Measurements from ENCODE around the gene NSG2.
"Not testable (repeated sequence)": the region's sequence is repeated elsewhere in the genome, so short reads cannot be mapped to it uniquely, and the experiment has no call there.

Gene NSG2

GRCh38 chr5:174010365-174010764 lies 35.1 kb upstream of the NSG2 start:
- TF ChIP-seq CTCF (IDR thresholded peaks at IDR 0.05; ENCODE audit: low read length), result no peak

GRCh38 chr5:174011441-174011840 lies 34.1 kb upstream of the NSG2 start:
- TF ChIP-seq EZH2phosphoT487 (IDR thresholded peaks at IDR 0.05; ENCODE audit: low read length) (no peak), EZH2 (optimal IDR thresholded peaks at IDR 0.05; ENCODE audit: low read depth, low read length) (no peak), CTCF (IDR thresholded peaks at IDR 0.05; ENCODE audit: low read length) (no peak)
- Histone ChIP-seq H3F3A (ENCODE audit: insufficient read depth, low read length) (no peaks in the 10 kb centered on the region), H3K27me3 (replicated peaks; ENCODE audit: insufficient read depth, low read length) (no peaks in the 10 kb centered on the region), H3K27ac (ENCODE audit: low read length) (no peak overlapping the region), H3K79me2 (ENCODE audit: low read length) (no peaks in the 10 kb centered on the region), H2AFZ (ENCODE audit: low read length) (no peak overlapping the region), H3K9me3 (replicated peaks; ENCODE audit: insufficient read depth, low read length) (no peaks in the 10 kb centered on the region), H3K4me3 (ENCODE audit: low read length) (no peak overlapping the region), H4K20me1 (ENCODE audit: insufficient read depth, low read length) (no peaks in the 10 kb centered on the region), H3K36me3 (replicated peaks; ENCODE audit: insufficient read depth, low read length) (no peaks in the 10 kb centered on the region), H3K4me2 (ENCODE audit: low read depth, low read length) (no peak overlapping the region), H3K4me1 (ENCODE audit: low read length) (no peaks in the 10 kb centered on the region), H3K9me2 (replicated peaks; ENCODE audit: insufficient read depth, low read length) (no peaks in the 10 kb centered on the region), H3K9ac (ENCODE audit: low read length) (no peak overlapping the region)
- DNase-seq, result no peak

More at GRCh38 chr5:174010365-174010764, 35.1 kb upstream of the NSG2 start:
- Histone ChIP-seq H3K36me3 (replicated peaks; ENCODE audit: insufficient read depth, low read length) (no peaks in the 10 kb centered on the region), H3F3A (ENCODE audit: insufficient read depth, low read length) (no peaks in the 10 kb centered on the region), H3K27ac (ENCODE audit: low read length) (no peak overlapping the region), H3K27me3 (replicated peaks; ENCODE audit: insufficient read depth, low read length) (no peaks in the 10 kb centered on the region), H3K4me2 (ENCODE audit: low read depth, low read length) (no peak overlapping the region), H2AFZ (ENCODE audit: low read length) (no peak overlapping the region), H4K20me1 (ENCODE audit: insufficient read depth, low read length) (no peaks in the 10 kb centered on the region), H3K9me2 (replicated peaks; ENCODE audit: insufficient read depth, low read length) (no peaks in the 10 kb centered on the region), H3K9me3 (replicated peaks; ENCODE audit: insufficient read depth, low read length) (no peaks in the 10 kb centered on the region), H3K79me2 (ENCODE audit: low read length) (no peaks in the 10 kb centered on the region), H3K4me3 (ENCODE audit: low read length) (no peak overlapping the region), H3K4me1 (ENCODE audit: low read length) (no peaks in the 10 kb centered on the region), H3K9ac (ENCODE audit: low read length) (no peak overlapping the region)
- DNase-seq, result no peak

GRCh38 chr5:174020069-174020927 lies 25.2 kb upstream of the NSG2 start:
- not testable (repeated sequence) for H4K20me1 ChIP-seq (ENCODE audit: insufficient read depth, low read length); H3K4me1 ChIP-seq (ENCODE audit: low read length); H3K4me3 ChIP-seq (ENCODE audit: low read length); H3K27me3 ChIP-seq (replicated peaks; ENCODE audit: insufficient read depth, low read length); H3K9me2 ChIP-seq (replicated peaks; ENCODE audit: insufficient read depth, low read length); H3K36me3 ChIP-seq (replicated peaks; ENCODE audit: insufficient read depth, low read length); H2AFZ ChIP-seq (ENCODE audit: low read length); H3F3A ChIP-seq (ENCODE audit: insufficient read depth, low read length); H3K79me2 ChIP-seq (ENCODE audit: low read length); H3K9ac ChIP-seq (ENCODE audit: low read length); H3K9me3 ChIP-seq (replicated peaks; ENCODE audit: insufficient read depth, low read length); H3K27ac ChIP-seq (ENCODE audit: low read length); H3K4me2 ChIP-seq (ENCODE audit: low read depth, low read length)
- DNase-seq, result peak; percentile 67
- peak; percentile 76 for TF ChIP-seq CTCF (IDR thresholded peaks at IDR 0.05; ENCODE audit: low read length)

Data from MM.1S (cell line).